Neural progenitor cell (in vitro differentiated cells): ENCODE results near the gene DHODH. TPM values are rescaled to one million over a fixed set of nuclear protein-coding genes. Genes with fewer than 3 reads are reported as not detected.

Source experiments
- DNase-seq: peaks from one replicate; pipeline ENCODE4 v3.0.0-alpha.2; 2016; ENCODE audit warnings: low spot score
- H2AFZ ChIP-seq: fragments of 200-600 bp; sonication (generic); replicated peaks from 2 replicates; pipeline ENCODE4 v1.6.1; 2016; ENCODE audit warnings: antibody characterized with exemption
- H3F3A ChIP-seq: fragments of 200-600 bp; sonication (generic); 2 replicates; pipeline ENCODE4 v1.6.1; 2016; ENCODE audit warnings: antibody characterized with exemption, low read depth
- H3K27ac ChIP-seq: fragments of 200-600 bp; sonication (generic); 2 replicates; pipeline ENCODE4 v1.5.1; 2016; ENCODE audit warnings: mild to moderate bottlenecking
- H3K27me3 ChIP-seq: fragments of 200-600 bp; sonication (generic); 2 replicates; pipeline ENCODE4 v1.6.1; 2016; ENCODE audit warnings: mild to moderate bottlenecking, moderate library complexity
- H3K36me3 ChIP-seq: fragments of 200-600 bp; sonication (generic); 2 replicates; pipeline ENCODE4 v1.5.1; 2016
- H3K4me1 ChIP-seq: fragments of 200-600 bp; sonication (generic); 2 replicates; pipeline ENCODE4 v1.6.1; 2016; ENCODE audit warnings: mixed run types
- H3K4me2 ChIP-seq: fragments of 200-600 bp; sonication (generic); 2 replicates; pipeline ENCODE4 v1.6.1; 2016
- H3K4me3 ChIP-seq: fragments of 200-600 bp; sonication (generic); 2 replicates; pipeline ENCODE4 v1.5.1; 2016
- H3K79me2 ChIP-seq: fragments of 200-600 bp; sonication (generic); 2 replicates; pipeline ENCODE4 v1.6.1; 2016; ENCODE audit warnings: low read depth
- H3K9ac ChIP-seq: fragments of 200-600 bp; sonication (generic); 2 replicates; pipeline ENCODE4 v1.6.1; 2016
- H3K9me3 ChIP-seq: fragments of 200-600 bp; sonication (generic); 2 replicates; pipeline ENCODE4 v1.5.1; 2016; ENCODE audit warnings: low read depth
- H4K20me1 ChIP-seq: fragments of 200-600 bp; sonication (generic); 2 replicates; pipeline ENCODE4 v1.6.1; 2016; ENCODE audit warnings: low read depth
- H3K27ac Mint-ChIP-seq: 3 replicates; pipeline ENCODE4 v1.8.0; 2021; ENCODE audit warnings: mixed read lengths
- H3K27me3 Mint-ChIP-seq: 2 replicates; pipeline ENCODE4 v1.8.0; 2022; ENCODE audit warnings: low read depth, mild to moderate bottlenecking, inconsistent platforms, moderate library complexity, mixed read lengths; ENCODE audit not compliant: insufficient read depth
- H3K36me3 Mint-ChIP-seq: 3 replicates; pipeline ENCODE4 v1.8.0; 2021; ENCODE audit warnings: mixed read lengths
- H3K4me1 Mint-ChIP-seq: 3 replicates; pipeline ENCODE4 v1.8.0; 2021; ENCODE audit warnings: mixed read lengths
- H3K4me3 Mint-ChIP-seq: 3 replicates; pipeline ENCODE4 v1.8.0; 2021; ENCODE audit warnings: mild to moderate bottlenecking, moderate library complexity, mixed read lengths
- H3K9me3 Mint-ChIP-seq: 3 replicates; pipeline ENCODE4 v1.8.0; 2020; ENCODE audit warnings: mixed read lengths
- CTCF ChIP-seq: fragments of 200-600 bp; sonication (generic); IDR thresholded peaks from 2 replicates; pipeline ENCODE4 v1.5.1; 2017; ENCODE audit warnings: antibody characterized with exemption, mild to moderate bottlenecking
- EZH2 ChIP-seq: fragments of 200-600 bp; sonication (generic); IDR thresholded peaks from 2 replicates; pipeline ENCODE4 v1.6.1; 2017; ENCODE audit warnings: antibody characterized with exemption, mild to moderate bottlenecking, moderate library complexity
- EZH2phosphoT487 ChIP-seq: fragments of 200-600 bp; sonication (generic); IDR thresholded peaks from 2 replicates; pipeline ENCODE4 v1.6.1; 2017; ENCODE audit warnings: antibody characterized with exemption
- total RNA-seq: library from RNA; depleted of rRNA; stranded (reverse); fragments of >200 nt; gene quantifications from 2 replicates; pipeline ENCODE4 v1.2.3, GENCODE V29; 2015; ENCODE audit warnings: low replicate concordance

Gene DHODH
- total RNA-seq, 1 donor from 2014 or later = 7.2 TPM

- H3K4me1 ChIP-seq = no peaks in the 10 kb centered on the region
- Mint-ChIP-seq H3K36me3 (peaks cover 2% of the 10 kb centered on the region), H3K4me3 (no peak overlapping the region), H3K27me3 (peaks cover 3% of the 10 kb centered on the region), H3K9me3 (peaks cover 5% of the 10 kb centered on the region), H3K27ac (no peak overlapping the region), H3K4me1 (no peaks in the 10 kb centered on the region)
- H3F3A ChIP-seq = no peaks in the 10 kb centered on the region
- no peak overlapping the region for H3K9ac ChIP-seq
- H3K27me3 ChIP-seq = no peaks in the 10 kb centered on the region
- no peaks in the 10 kb centered on the region for H3K9me3 ChIP-seq
- no peak overlapping the region for H2AFZ ChIP-seq
- no peak overlapping the region for H3K27ac ChIP-seq
- H3K36me3 ChIP-seq = no peaks in the 10 kb centered on the region
- no peak overlapping the region for H3K4me3 ChIP-seq
- no peak for DNase-seq
- H4K20me1 ChIP-seq = no peaks in the 10 kb centered on the region
- TF ChIP-seq EZH2phosphoT487 (no peak), EZH2 (no peak), CTCF (no peak)
- no peak overlapping the region for H3K4me2 ChIP-seq
- no peaks in the 10 kb centered on the region for H3K79me2 ChIP-seq
These were observed 35.8 kb downstream of the DHODH start for GRCh38 chr16:72044296-72044695.

DNA sequence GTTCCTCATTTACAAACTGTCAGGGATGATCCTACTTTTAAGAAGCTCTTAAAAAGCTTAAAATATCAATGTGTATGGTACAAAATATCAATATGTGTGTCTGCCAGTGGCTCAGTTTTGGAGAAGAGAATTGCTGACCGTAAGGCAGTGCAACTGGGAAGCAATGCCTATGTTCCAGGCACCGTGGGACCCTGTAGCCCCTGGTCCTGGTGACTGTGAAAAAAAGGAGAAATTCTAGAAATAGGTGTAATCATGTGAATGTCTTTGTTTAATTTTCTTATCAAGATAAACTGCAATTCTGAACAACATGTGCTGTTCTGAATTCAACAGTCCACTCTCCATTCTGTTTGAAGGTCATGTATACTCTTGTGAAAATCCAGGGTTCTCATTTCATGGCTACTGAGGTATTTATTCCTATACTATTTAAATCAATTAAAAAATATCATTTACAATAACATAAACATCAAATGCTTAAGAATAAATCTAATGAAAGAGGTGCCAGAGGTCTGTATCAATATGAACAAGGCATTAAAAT, 36.3 kb downstream of the DHODH start:
- Histone ChIP-seq H2AFZ (no peak overlapping the region), H4K20me1 (no peaks in the 10 kb centered on the region), H3K27me3 (no peaks in the 10 kb centered on the region), H3F3A (no peaks in the 10 kb centered on the region), H3K36me3 (no peaks in the 10 kb centered on the region), H3K9ac (no peak overlapping the region), H3K79me2 (no peaks in the 10 kb centered on the region), H3K4me2 (no peak overlapping the region), H3K27ac (no peak overlapping the region), H3K9me3 (no peaks in the 10 kb centered on the region), H3K4me1 (no peaks in the 10 kb centered on the region), H3K4me3 (no peak overlapping the region)
- Mint-ChIP-seq H3K4me1 (no peaks in the 10 kb centered on the region), H3K27ac (no peak overlapping the region), H3K4me3 (no peak overlapping the region), H3K27me3 (peaks cover 3% of the 10 kb centered on the region), H3K9me3 (peaks cover 8% of the 10 kb centered on the region), H3K36me3 (peaks cover 2% of the 10 kb centered on the region)
- no peak for TF ChIP-seq EZH2phosphoT487
- no peak for TF ChIP-seq EZH2
- TF ChIP-seq CTCF = no peak
- no peak for DNase-seq

DNA sequence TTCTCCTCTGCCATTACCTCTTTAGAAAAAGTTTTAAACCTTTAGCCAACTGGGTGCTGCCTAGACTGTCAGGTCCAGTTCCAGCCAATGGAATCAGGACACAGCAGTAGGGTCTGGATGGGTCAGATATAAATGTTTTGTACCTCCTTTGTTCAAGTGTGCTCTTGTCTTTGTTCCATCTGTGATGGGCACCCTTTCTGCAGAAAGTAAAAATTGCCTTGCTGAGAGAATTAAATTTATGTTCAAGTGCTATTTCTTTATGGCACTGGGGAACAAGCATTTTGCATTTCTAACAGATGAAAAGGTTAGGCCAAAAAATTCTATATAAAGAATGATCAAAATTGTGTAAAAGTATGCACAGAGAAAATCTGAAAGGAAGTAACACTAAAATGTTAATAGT, 40.6 kb downstream of the DHODH start:
- no peak overlapping the region for H2AFZ ChIP-seq
- H3F3A ChIP-seq = no peaks in the 10 kb centered on the region
- H3K4me2 ChIP-seq = no peak overlapping the region
- Mint-ChIP-seq H3K4me1 (no peaks in the 10 kb centered on the region), H3K27me3 (no peaks in the 10 kb centered on the region), H3K9me3 (peaks cover 9% of the 10 kb centered on the region), H3K36me3 (no peaks in the 10 kb centered on the region), H3K4me3 (no peak overlapping the region), H3K27ac (no peak overlapping the region)
- H3K9ac ChIP-seq = no peak overlapping the region
- H3K4me3 ChIP-seq = no peak overlapping the region
- no peaks in the 10 kb centered on the region for H4K20me1 ChIP-seq
- H3K9me3 ChIP-seq = no peaks in the 10 kb centered on the region
- no peak for TF ChIP-seq CTCF
- TF ChIP-seq EZH2 = no peak
- TF ChIP-seq EZH2phosphoT487 = no peak
- no peak overlapping the region for H3K27ac ChIP-seq
- peaks cover 4% of the 10 kb centered on the region for H3K27me3 ChIP-seq
- H3K4me1 ChIP-seq = no peaks in the 10 kb centered on the region
- no peaks in the 10 kb centered on the region for H3K36me3 ChIP-seq
- DNase-seq = no peak
- H3K79me2 ChIP-seq = no peaks in the 10 kb centered on the region
